ENCODE measurements around the gene PHC3. TPM values are rescaled to one million over a fixed set of nuclear protein-coding genes. Genes with fewer than 3 reads are reported as not detected.

Gene PHC3
- total and polyA plus RNA-seq, 2 of the 13 experiments (the other 11 are each of a cell fraction or from before 2014, with no cell fraction given), result 24.1 to 49.0 TPM

GRCh38 chr3:170078620-170079281, 102.8 kb downstream of the PHC3 start (continued):
- TF ChIP-seq RAD21 (CRISPR knock-in tag; IDR thresholded peaks at IDR 0.05) (peak; percentile 28; the same call in 1 of the 2 replicates), ESRRA (CRISPR knock-in tag; IDR thresholded peaks at IDR 0.05; ENCODE audit: low read depth) (peak; percentile 91), ZNF3 (CRISPR knock-in tag; IDR thresholded peaks at IDR 0.05) (0 out of 2 replicates have a peak, but pooled peaks have one; percentile 36), NCOR1 (IDR thresholded peaks at IDR 0.05; ENCODE audit: borderline replicate concordance, low read length) (peak; percentile 36; the same call in 1 of the 2 replicates), ATF7 (IDR thresholded peaks at IDR 0.05) (no peak), ATF7 (CRISPR knock-in tag; IDR thresholded peaks at IDR 0.05) (no peak), GTF3A (CRISPR knock-in tag; conservative IDR thresholded peaks at IDR 0.05) (no peak), ZNF510 (CRISPR knock-in tag; IDR thresholded peaks at IDR 0.05; ENCODE audit: low read depth) (peak; percentile 40; the same call in 1 of the 2 replicates), ZBTB33 (CRISPR knock-in tag; IDR thresholded peaks at IDR 0.05) (peak; percentile 91), ZNF792 (CRISPR knock-in tag; IDR thresholded peaks at IDR 0.05) (peak; percentile 50; the same call in 1 of the 2 replicates), HOXA7 (CRISPR knock-in tag; IDR thresholded peaks at IDR 0.05) (no peak), ZNF503 (CRISPR knock-in tag; IDR thresholded peaks at IDR 0.05) (peak; percentile 68)
- TF ChIP-seq, protein P1, sequence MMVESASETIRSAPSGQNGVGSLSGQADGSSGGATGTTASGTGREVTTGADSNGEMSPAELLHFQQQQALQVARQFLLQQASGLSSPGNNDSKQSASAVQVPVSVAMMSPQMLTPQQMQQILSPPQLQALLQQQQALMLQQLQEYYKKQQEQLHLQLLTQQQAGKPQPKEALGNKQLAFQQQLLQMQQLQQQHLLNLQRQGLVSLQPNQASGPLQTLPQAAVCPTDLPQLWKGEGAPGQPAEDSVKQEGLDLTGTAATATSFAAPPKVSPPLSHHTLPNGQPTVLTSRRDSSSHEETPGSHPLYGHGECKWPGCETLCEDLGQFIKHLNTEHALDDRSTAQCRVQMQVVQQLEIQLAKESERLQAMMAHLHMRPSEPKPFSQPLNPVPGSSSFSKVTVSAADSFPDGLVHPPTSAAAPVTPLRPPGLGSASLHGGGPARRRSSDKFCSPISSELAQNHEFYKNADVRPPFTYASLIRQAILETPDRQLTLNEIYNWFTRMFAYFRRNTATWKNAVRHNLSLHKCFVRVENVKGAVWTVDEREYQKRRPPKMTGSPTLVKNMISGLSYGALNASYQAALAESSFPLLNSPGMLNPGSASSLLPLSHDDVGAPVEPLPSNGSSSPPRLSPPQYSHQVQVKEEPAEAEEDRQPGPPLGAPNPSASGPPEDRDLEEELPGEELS (CRISPR knock-in tag; IDR thresholded peaks at IDR 0.05), result peak; percentile 71; the same call in 1 of the 2 replicates
- TF ChIP-seq, protein P2, sequence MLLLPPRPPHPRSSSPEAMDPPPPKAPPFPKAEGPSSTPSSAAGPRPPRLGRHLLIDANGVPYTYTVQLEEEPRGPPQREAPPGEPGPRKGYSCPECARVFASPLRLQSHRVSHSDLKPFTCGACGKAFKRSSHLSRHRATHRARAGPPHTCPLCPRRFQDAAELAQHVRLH (CRISPR knock-in tag; IDR thresholded peaks at IDR 0.05; ENCODE audit: borderline replicate concordance, low read depth), result peak; percentile 35; the same call in 1 of the 2 replicates
- TF ChIP-seq, protein P3, sequence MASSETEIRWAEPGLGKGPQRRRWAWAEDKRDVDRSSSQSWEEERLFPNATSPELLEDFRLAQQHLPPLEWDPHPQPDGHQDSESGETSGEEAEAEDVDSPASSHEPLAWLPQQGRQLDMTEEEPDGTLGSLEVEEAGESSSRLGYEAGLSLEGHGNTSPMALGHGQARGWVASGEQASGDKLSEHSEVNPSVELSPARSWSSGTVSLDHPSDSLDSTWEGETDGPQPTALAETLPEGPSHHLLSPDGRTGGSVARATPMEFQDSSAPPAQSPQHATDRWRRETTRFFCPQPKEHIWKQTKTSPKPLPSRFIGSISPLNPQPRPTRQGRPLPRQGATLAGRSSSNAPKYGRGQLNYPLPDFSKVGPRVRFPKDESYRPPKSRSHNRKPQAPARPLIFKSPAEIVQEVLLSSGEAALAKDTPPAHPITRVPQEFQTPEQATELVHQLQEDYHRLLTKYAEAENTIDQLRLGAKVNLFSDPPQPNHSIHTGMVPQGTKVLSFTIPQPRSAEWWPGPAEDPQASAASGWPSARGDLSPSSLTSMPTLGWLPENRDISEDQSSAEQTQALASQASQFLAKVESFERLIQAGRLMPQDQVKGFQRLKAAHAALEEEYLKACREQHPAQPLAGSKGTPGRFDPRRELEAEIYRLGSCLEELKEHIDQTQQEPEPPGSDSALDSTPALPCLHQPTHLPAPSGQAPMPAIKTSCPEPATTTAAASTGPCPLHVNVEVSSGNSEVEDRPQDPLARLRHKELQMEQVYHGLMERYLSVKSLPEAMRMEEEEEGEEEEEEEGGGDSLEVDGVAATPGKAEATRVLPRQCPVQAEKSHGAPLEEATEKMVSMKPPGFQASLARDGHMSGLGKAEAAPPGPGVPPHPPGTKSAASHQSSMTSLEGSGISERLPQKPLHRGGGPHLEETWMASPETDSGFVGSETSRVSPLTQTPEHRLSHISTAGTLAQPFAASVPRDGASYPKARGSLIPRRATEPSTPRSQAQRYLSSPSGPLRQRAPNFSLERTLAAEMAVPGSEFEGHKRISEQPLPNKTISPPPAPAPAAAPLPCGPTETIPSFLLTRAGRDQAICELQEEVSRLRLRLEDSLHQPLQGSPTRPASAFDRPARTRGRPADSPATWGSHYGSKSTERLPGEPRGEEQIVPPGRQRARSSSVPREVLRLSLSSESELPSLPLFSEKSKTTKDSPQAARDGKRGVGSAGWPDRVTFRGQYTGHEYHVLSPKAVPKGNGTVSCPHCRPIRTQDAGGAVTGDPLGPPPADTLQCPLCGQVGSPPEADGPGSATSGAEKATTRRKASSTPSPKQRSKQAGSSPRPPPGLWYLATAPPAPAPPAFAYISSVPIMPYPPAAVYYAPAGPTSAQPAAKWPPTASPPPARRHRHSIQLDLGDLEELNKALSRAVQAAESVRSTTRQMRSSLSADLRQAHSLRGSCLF (CRISPR knock-in tag; IDR thresholded peaks at IDR 0.05; ENCODE audit: borderline replicate concordance), result no peak
- TF ChIP-seq, protein P4, sequence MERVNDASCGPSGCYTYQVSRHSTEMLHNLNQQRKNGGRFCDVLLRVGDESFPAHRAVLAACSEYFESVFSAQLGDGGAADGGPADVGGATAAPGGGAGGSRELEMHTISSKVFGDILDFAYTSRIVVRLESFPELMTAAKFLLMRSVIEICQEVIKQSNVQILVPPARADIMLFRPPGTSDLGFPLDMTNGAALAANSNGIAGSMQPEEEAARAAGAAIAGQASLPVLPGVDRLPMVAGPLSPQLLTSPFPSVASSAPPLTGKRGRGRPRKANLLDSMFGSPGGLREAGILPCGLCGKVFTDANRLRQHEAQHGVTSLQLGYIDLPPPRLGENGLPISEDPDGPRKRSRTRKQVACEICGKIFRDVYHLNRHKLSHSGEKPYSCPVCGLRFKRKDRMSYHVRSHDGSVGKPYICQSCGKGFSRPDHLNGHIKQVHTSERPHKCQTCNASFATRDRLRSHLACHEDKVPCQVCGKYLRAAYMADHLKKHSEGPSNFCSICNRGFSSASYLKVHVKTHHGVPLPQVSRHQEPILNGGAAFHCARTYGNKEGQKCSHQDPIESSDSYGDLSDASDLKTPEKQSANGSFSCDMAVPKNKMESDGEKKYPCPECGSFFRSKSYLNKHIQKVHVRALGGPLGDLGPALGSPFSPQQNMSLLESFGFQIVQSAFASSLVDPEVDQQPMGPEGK (CRISPR knock-in tag; IDR thresholded peaks at IDR 0.05), result 0 out of 2 replicates have a peak, but pooled peaks have one; percentile 12
